DND-41 (cell line): ENCODE measurements around the gene MXI1.
A peak's percentile ranks its signal among the peaks of the same experiment; 100 is the strongest.

ENCODE experiments used
- ATAC-seq: fragments of 200-7000 bp; cut with Tn5 transposase; 3 replicates; pipeline ENCODE4 v1.9.1; 2021; ENCODE audit warnings: low read depth; ENCODE audit not compliant: insufficient read depth
- DNase-seq: peaks from one replicate; pipeline ENCODE4 v3.0.0-alpha.2; 2020
- H2AFZ ChIP-seq: 2 replicates; pipeline ENCODE4 v1.6.0; 2012; ENCODE audit warnings: low read depth, low read length
- H3K27ac ChIP-seq: 2 replicates; pipeline ENCODE4 v1.5.1; 2012; ENCODE audit warnings: low read length, inconsistent platforms
- H3K27me3 ChIP-seq: fragments of 200-600 bp; sonication (generic); 2 replicates; pipeline ENCODE4 v1.6.0; 2012; ENCODE audit warnings: low read length, mild to moderate bottlenecking, inconsistent platforms; ENCODE audit not compliant: insufficient read depth, poor library complexity
- H3K36me3 ChIP-seq: 2 replicates; pipeline ENCODE4 v1.5.1; 2012; ENCODE audit warnings: low read length, inconsistent platforms; ENCODE audit not compliant: insufficient read depth
- H3K4me1 ChIP-seq: 2 replicates; pipeline ENCODE4 v1.5.1; 2012; ENCODE audit warnings: mild to moderate bottlenecking, low read length; ENCODE audit not compliant: insufficient read depth
- H3K4me2 ChIP-seq: 2 replicates; pipeline ENCODE4 v1.6.0; 2012; ENCODE audit warnings: mild to moderate bottlenecking, moderate library complexity, low read length, inconsistent platforms; ENCODE audit not compliant: insufficient read depth
- H3K4me3 ChIP-seq, 2 experiments: fragments of 200-600 bp in 1 of 2; shearing (Covaris generic) in 1 of 2; 2 replicates each; pipeline ENCODE4 v1.5.1; 2012 to 2016; ENCODE audit warnings: inconsistent platforms in 2 of 2, low read length in 2 of 2, mild to moderate bottlenecking in 2 of 2, low read depth in 1 of 2, moderate library complexity in 1 of 2
- H3K79me2 ChIP-seq: 2 replicates; pipeline ENCODE4 v1.6.0; 2012; ENCODE audit warnings: low read length, inconsistent platforms; ENCODE audit not compliant: insufficient read depth
- H3K9ac ChIP-seq: 2 replicates; pipeline ENCODE4 v1.6.0; 2012; ENCODE audit warnings: low read depth, mild to moderate bottlenecking, inconsistent platforms, low read length, moderate library complexity
- H3K9me3 ChIP-seq: 2 replicates; pipeline ENCODE4 v1.5.1; 2012; ENCODE audit warnings: low read length, moderate library complexity, mild to moderate bottlenecking, inconsistent platforms; ENCODE audit not compliant: insufficient read depth, severe bottlenecking
- H4K20me1 ChIP-seq: 2 replicates; pipeline ENCODE4 v1.6.0; 2012; ENCODE audit warnings: low read length; ENCODE audit not compliant: insufficient read depth
- EZH2 ChIP-seq: IDR thresholded peaks from 3 replicates; pipeline ENCODE4 v1.6.1; 2012; ENCODE audit warnings: borderline replicate concordance, low read depth, mild to moderate bottlenecking, moderate library complexity, low read length, inconsistent platforms; ENCODE audit not compliant: severe bottlenecking
- TF ChIP-seq, protein P1 (sequence below): IDR thresholded peaks from 2 replicates; pipeline ENCODE4 v1.5.1; 2012; ENCODE audit warnings: borderline replicate concordance, low read length, moderate library complexity, mild to moderate bottlenecking; ENCODE audit not compliant: poor library complexity, severe bottlenecking; ENCODE audit errors: extremely low read depth

MXI1 gene

DNA sequence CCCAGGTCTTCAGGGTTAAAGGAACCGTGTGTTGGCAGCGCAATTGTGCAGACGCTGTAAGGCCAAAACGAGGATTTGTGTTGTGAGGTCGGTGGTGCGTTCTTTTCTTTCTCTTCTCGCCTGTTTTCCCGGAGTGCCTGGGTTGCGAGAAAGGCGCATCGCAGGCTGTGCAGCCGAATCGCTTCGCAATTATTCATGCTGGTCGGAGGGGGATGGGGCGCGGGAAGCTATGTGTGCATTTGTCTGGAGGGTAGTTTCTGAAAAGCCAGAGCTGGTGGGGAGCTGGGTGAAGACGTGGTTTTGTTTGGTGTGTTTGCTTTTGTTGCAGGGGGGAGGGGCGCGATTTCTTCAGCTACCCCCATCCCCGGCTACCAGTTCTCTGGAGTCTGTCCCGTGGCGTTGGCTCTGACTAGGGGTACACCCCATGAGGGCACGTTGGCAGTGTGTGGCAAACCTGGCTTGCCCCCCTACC, 2.1 kb downstream of the MXI1 start:
- H3K9ac ChIP-seq = peak overlapping the region; percentile 30; the same call in 1 of the 2 replicates
- H2AFZ ChIP-seq = peak overlapping the region; percentile 20; the same call in 1 of the 2 replicates
- peaks cover 48% of the 10 kb centered on the region for H3K4me1 ChIP-seq
- no peak overlapping the region for H3K27ac ChIP-seq
- no peaks in the 10 kb centered on the region; the same call in 1 of the 2 replicates for H4K20me1 ChIP-seq
- no peaks in the 10 kb centered on the region for H3K79me2 ChIP-seq
- no peaks in the 10 kb centered on the region for H3K9me3 ChIP-seq
- peak overlapping the region in 1 of 2 experiments; percentile 76; a peak in 3 of 4 replicates for H3K4me3 ChIP-seq
- peak overlapping the region; percentile 93 for H3K4me2 ChIP-seq
- H3K36me3 ChIP-seq = no peaks in the 10 kb centered on the region
- ATAC-seq (0 out of 3 replicates have a peak, but pooled peaks have one; percentile 6), DNase-seq (peak; percentile 35)
- peak; percentile 99 for TF ChIP-seq EZH2
- TF ChIP-seq, protein P1, sequence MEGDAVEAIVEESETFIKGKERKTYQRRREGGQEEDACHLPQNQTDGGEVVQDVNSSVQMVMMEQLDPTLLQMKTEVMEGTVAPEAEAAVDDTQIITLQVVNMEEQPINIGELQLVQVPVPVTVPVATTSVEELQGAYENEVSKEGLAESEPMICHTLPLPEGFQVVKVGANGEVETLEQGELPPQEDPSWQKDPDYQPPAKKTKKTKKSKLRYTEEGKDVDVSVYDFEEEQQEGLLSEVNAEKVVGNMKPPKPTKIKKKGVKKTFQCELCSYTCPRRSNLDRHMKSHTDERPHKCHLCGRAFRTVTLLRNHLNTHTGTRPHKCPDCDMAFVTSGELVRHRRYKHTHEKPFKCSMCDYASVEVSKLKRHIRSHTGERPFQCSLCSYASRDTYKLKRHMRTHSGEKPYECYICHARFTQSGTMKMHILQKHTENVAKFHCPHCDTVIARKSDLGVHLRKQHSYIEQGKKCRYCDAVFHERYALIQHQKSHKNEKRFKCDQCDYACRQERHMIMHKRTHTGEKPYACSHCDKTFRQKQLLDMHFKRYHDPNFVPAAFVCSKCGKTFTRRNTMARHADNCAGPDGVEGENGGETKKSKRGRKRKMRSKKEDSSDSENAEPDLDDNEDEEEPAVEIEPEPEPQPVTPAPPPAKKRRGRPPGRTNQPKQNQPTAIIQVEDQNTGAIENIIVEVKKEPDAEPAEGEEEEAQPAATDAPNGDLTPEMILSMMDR = no peak
- H3K27me3 ChIP-seq = peaks cover 88% of the 10 kb centered on the region

DNA sequence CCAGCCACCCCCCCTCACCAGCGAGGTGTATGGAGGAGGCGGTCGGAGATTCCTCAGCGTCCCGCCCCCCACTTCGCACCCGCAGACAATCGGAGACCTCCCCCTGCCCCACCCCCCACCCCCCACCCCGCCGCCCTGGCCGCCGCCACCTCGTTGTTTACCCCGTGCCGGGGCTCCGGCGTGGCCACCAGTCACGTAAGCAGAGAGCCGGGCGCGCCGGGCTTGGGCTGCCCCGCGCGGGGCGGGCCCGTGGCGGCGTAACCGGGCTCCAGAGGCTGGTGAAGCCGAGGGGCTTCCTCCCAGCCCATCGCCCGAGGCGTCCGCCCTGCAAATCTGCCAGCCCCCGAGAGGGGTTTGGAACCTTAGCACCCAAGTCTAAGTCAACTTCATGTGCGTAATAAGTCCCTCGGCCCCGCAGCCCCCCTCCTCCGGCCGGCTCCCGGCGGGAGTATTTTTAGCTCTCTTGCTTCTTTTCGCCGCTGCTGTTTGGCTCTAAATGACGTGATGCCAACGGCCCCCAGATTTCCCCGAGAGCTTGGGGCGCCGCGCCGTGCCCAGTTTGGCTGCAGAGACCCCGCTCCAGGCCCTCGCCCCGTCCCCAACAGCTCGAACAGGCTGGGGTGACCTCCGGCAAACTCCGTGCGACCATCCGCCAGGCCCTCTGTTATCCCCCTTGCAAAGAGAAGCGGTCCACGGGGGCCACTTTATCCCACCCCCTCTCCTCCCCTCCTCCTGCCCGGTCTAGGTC, 2.7 kb downstream of the MXI1 start:
- H3K4me1 ChIP-seq = peaks cover 51% of the 10 kb centered on the region
- peak overlapping the region; percentile 93 for H3K4me2 ChIP-seq
- no peaks in the 10 kb centered on the region; the same call in 1 of the 2 replicates for H4K20me1 ChIP-seq
- no peaks in the 10 kb centered on the region for H3K79me2 ChIP-seq
- no peaks in the 10 kb centered on the region for H3K9me3 ChIP-seq
- peak; percentile 96 for TF ChIP-seq EZH2
- TF ChIP-seq, protein P1 = no peak
- peaks cover 85% of the 10 kb centered on the region for H3K27me3 ChIP-seq
- peak; percentile 35 for DNase-seq
- peak overlapping the region; percentile 87 for H2AFZ ChIP-seq
- H3K27ac ChIP-seq = peak overlapping the region; percentile 7; the same call in 1 of the 2 replicates
- peak overlapping the region; percentile 63 for H3K9ac ChIP-seq
- peak; percentile 29; the same call in 2 of the 3 replicates for ATAC-seq
- H3K36me3 ChIP-seq = no peaks in the 10 kb centered on the region
- peak overlapping the region; percentile 34 to 76; a peak in 3 of 4 replicates for H3K4me3 ChIP-seq

DNA sequence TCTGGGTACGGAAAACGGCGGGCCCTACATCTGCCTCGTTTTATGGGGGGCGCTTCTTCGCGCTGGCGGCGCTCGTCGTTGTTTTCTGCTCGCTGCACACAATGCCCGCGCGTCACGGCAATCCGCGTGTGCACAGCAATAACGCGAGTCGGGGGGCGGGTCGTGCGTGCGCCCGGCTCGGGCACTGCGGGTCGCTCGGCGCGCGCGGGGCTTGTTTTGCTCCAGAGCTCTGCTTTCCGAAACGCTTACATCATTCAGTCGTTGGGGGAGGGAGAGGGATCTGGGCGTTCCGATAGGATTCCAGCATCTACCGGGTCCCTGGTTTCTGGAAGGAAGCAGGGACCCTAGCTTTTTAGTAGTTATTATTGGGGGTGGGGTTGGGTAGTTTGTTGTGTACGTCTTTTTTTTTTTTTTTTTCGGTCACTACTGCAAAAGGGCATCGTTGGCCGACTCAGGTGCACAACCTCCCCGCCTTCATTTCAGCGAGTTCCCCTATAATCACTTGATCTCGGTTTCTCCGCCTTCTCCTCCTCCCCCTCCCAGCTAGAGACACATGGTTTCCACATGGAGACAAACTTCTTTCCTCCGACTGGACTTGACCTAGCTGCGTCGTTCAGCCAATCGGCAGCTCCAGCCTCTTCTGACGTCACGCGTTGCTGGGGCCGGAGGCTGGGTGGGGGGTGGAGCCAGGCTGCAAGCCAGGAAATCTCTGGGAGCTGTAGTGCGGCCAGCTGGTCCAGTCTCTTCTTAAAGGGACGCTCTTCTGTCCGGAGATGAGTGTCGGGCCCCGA, 3.5 kb downstream of the MXI1 start:
- Histone ChIP-seq H2AFZ (peak overlapping the region; percentile 87), H4K20me1 (no peaks in the 10 kb centered on the region; the same call in 1 of the 2 replicates), H3K9ac (peak overlapping the region; percentile 63), H3K4me3 (peak overlapping the region; percentile 34 to 76; a peak in 3 of 4 replicates), H3K4me1 (peaks cover 51% of the 10 kb centered on the region), H3K9me3 (no peaks in the 10 kb centered on the region), H3K36me3 (no peaks in the 10 kb centered on the region), H3K4me2 (peak overlapping the region; percentile 93), H3K79me2 (no peaks in the 10 kb centered on the region), H3K27me3 (peaks cover 86% of the 10 kb centered on the region), H3K27ac (peak overlapping the region; percentile 7; the same call in 1 of the 2 replicates)
- DNase-seq = peak; percentile 89
- TF ChIP-seq, protein P1 = peak; percentile 13
- TF ChIP-seq EZH2 = no peak
- ATAC-seq = peak; percentile 81
